ENCODE measurements around the gene ETNK1. TPM values are rescaled to one million over a fixed set of nuclear protein-coding genes. Genes with fewer than 3 reads are reported as not detected.

Gene ETNK1
- total and polyA plus RNA-seq, 4 donors: 14.3 to 129 (median 48.5) TPM

DNA sequence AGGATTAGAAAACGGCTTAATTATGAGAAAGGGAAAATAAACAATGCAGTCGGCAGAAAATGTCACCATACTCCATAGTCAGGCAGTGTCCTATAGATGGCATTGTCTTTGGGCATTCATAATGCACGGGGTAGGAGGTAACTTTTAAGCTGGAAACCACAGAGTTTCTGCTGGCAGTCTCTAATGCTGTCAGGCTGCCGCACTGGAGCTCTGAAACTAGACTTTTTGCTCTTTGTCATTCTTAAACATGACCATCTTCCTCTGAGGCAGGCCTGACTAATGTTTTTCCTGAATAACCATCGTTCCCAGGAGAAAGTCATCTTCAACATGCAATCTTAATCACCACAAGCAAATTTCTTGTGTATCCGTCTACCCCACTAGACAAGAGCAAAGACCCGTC lies 108.8 kb downstream of the ETNK1 start:
- no peak for DNase-seq
- Histone ChIP-seq H3K4me1 (ENCODE audit: control insufficient read depth in 5 of 5, insufficient read depth in 5 of 5, low read length in 5 of 5) (peaks cover 0 to 10% (median 0%) of the 10 kb centered on the region in 5 donors), H3K9ac (ENCODE audit: insufficient read depth in 1 of 2, low read length in 2 of 2) (no peak overlapping the region), H3K27ac (ENCODE audit: low read depth in 1 of 2, low read length in 1 of 2) (no peak overlapping the region), H3K27me3 (ENCODE audit: control insufficient read depth in 3 of 3, insufficient read depth in 3 of 3, low read length in 2 of 3) (no peaks in the 10 kb centered on the region), H3K4me3 (no peak overlapping the region), H3K36me3 (ENCODE audit: control insufficient read depth in 4 of 4, insufficient read depth in 4 of 4, low read length in 4 of 4) (no peaks in the 10 kb centered on the region), H3K9me3 (ENCODE audit: control insufficient read depth in 4 of 4, insufficient read depth in 3 of 4, low read length in 3 of 4) (peaks cover 0 to 1% (median 0%) of the 10 kb centered on the region in 4 donors)
- TF ChIP-seq, protein P1, sequence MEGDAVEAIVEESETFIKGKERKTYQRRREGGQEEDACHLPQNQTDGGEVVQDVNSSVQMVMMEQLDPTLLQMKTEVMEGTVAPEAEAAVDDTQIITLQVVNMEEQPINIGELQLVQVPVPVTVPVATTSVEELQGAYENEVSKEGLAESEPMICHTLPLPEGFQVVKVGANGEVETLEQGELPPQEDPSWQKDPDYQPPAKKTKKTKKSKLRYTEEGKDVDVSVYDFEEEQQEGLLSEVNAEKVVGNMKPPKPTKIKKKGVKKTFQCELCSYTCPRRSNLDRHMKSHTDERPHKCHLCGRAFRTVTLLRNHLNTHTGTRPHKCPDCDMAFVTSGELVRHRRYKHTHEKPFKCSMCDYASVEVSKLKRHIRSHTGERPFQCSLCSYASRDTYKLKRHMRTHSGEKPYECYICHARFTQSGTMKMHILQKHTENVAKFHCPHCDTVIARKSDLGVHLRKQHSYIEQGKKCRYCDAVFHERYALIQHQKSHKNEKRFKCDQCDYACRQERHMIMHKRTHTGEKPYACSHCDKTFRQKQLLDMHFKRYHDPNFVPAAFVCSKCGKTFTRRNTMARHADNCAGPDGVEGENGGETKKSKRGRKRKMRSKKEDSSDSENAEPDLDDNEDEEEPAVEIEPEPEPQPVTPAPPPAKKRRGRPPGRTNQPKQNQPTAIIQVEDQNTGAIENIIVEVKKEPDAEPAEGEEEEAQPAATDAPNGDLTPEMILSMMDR (IDR thresholded peaks at IDR 0.05; ENCODE audit: control extremely low read depth, extremely low read depth): no peak
- WGBS, 2 donors: 86 to 93% methylated on average over 7 of the region's 7 CpGs
- ATAC-seq (ENCODE audit: insufficient read depth, low FRiP score): no peak

DNA sequence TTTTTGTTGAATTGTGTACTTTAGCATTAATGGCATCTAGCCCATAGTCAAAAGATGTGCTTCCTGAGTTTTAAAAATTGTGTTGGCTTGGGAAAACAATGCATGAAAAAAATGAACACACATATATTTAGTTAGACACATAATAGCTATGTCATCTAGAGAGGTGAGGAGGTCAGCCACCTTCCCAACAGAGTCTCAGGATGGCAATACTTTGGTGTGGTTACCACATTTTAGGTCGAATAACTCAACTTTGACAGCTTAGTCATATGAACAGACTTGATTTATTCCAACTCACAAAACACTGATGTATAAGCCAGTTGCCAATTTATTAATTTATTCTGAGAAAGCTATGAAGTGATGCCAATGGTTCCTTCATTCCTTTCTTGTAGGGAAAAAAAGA lies 114.0 kb downstream of the ETNK1 start:
- no peaks in the 10 kb centered on the region for H3K27me3 ChIP-seq (ENCODE audit: control insufficient read depth in 3 of 3, insufficient read depth in 3 of 3, low read length in 2 of 3)
- WGBS, 2 donors: 54 to 85% methylated on average over 1 of the region's 1 CpG
- DNase-seq (no peak), ATAC-seq (ENCODE audit: insufficient read depth, low FRiP score) (no peak)
- no peaks in the 10 kb centered on the region for H3K4me1 ChIP-seq (ENCODE audit: control insufficient read depth in 5 of 5, insufficient read depth in 5 of 5, low read length in 5 of 5)
- H3K9me3 ChIP-seq (ENCODE audit: control insufficient read depth in 4 of 4, insufficient read depth in 3 of 4, low read length in 3 of 4): no peaks in the 10 kb centered on the region
- H3K27ac ChIP-seq (ENCODE audit: low read depth in 1 of 2, low read length in 1 of 2): no peak overlapping the region
- H3K9ac ChIP-seq (ENCODE audit: insufficient read depth in 1 of 2, low read length in 2 of 2): no peak overlapping the region
- H3K4me3 ChIP-seq: no peak overlapping the region
- no peaks in the 10 kb centered on the region for H3K36me3 ChIP-seq (ENCODE audit: control insufficient read depth in 4 of 4, insufficient read depth in 4 of 4, low read length in 4 of 4)
- TF ChIP-seq, protein P1 (IDR thresholded peaks at IDR 0.05; ENCODE audit: control extremely low read depth, extremely low read depth): no peak

Small RNAs within 50 kb of the gene (small RNA-seq; reads per million reads assigned to genes)
- gene RPS27P22 (ENCODE audit: low replicate concordance): not detected

Other genes starting within 250 kb of the ETNK1 start
- gene C2CD5, start 80.6 kb upstream of the ETNK1 start, total RNA-seq: 10 to 100 TPM; 34.6 to 81.2 TPM
- 10 to 100 TPM; 13.4 to 14.7 TPM for gene C2CD5, start 80.6 kb upstream of the ETNK1 start, polyA plus RNA-seq